GM18498 (cell line): ENCODE results near the gene PSMD14.
"Not testable (repeated sequence)": the region's sequence is repeated elsewhere in the genome, so short reads cannot be mapped to it uniquely, and the experiment has no call there.

Source experiments
- ATAC-seq: cut with Tn5 transposase; IDR thresholded peaks from one replicate; pipeline ENCODE4 v1.9.1; 2021; ENCODE audit warnings: mild to moderate bottlenecking, moderate library complexity; ENCODE audit not compliant: unreplicated experiment

PSMD14 gene

DNA sequence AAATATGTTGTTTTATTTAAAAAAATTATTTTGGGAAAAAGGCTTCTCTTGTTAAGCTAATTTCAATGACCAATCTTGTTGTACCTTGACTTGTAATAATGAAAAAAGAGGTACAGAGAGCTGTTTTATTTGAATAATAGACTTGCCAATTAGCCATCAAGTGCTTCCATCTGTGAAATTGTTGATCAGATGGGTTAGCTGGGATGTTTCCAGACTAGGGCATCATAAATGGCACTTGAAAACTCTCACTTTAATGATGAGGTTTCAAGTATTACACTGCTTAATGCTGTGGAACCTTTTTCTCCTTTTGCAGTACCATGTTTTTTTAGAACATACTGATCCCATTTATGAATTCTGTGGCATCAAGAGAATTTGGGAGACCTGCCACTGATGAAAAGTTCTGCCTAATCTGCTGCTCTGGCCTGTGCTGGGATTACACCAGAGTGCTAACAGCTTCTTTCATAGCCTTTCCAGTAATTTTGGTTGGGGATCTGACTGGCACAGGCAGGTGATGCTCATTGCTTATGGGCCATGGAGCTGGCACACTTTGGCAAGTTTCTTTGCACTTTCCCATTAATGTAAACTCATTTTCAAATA lies 24.2 kb downstream of the PSMD14 start:
- ATAC-seq: no peak

DNA sequence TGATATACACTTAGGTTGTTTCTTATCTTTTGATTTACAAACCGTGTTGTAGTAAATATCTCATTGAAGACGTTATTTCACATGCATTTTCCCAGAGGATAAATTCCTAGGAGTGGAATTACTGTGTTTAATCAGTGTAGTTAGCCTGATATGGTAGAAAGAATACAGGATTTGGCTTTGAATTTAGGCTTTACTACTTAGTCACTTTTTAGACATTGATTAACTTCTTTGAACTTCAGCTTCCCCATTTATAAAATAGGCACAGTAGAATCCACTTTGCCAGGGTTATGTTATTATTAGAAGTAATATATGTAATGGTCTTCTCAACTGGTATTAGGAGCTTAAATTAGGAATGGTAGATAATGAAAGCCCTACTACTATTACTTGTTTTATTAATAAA lies 27.4 kb downstream of the PSMD14 start:
- no peak for ATAC-seq

DNA sequence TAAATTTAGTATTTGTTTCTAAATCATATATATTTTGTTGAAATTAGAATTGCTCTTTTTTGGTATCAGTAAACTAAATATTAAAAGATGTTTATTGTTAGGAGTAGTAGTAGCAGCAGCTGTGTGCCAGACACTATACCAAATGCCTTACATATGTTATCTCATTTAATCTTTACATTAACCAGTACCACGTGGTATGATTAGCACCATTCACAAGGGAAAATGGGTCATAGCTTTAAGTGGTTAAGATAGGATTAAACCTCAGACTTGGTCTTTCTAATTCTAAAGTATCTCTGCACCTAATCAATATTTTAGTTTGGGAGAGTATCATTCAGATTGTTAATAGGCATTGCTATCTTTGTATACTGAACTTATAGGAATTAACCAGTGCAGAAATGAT lies 29.0 kb downstream of the PSMD14 start:
- ATAC-seq: no peak

DNA sequence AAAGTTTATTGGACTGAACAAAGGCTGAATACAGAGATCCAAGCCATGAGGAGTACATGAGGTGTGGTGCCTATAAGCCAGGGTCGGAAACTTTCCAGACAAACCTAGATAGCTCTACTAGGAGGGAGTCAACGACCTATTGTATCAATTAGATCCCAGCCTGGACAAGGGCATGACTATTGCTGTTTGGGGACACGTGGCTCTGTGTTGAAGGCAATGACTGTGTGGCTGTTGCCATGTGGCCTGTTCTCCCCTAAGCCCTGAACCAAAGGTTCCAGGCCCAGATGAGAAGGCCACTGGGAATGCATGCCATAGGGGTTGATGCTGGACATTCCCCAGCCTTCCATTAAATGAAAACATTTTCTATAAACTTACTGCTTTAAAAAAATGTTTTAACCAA lies 31.3 kb downstream of the PSMD14 start:
- not testable (repeated sequence) for ATAC-seq

DNA sequence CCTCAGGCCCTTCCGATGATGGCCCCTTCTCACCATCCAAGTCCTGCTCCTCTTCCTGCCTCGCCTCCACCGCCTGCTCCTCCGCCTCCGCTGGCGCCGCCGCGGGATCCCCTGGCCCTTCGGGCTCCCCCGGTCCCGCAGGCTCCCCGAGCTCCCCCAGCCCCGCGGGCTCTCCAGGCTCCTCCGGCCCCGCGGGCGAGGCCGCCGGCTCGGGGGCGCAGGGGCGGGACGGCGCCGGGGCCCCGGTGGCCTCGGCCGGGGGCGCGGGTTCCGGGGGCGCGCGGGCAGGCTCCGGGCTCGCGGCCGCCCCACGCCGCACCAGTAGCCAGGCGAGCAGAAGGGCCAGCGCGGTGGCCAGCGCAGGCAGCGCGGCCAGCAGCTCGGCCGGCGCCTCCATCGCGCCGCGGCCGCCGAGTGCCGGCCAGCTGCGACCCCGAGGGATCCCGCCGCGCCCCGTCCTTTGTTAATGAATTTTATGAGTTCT lies 32.7 kb downstream of the PSMD14 start:
- not testable (repeated sequence) for ATAC-seq

DNA sequence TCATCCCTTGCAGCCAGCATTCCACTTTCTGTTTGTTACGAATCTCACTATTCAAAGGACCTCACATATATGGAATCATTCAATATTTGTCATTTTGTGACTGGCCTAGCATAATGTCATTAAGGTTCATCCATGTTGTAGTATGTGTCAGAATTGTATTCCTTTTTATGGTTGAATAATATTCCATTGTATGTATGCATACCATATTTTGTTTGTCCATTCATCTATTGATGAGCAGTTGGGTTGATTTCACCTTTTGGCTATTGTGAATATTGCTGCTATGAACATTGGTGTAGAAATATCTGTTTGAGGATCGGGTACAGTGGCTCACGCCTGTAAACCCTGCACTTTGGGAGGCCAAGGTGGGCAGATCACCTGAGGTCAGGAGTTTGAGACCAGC lies 35.0 kb downstream of the PSMD14 start:
- no peak for ATAC-seq

DNA sequence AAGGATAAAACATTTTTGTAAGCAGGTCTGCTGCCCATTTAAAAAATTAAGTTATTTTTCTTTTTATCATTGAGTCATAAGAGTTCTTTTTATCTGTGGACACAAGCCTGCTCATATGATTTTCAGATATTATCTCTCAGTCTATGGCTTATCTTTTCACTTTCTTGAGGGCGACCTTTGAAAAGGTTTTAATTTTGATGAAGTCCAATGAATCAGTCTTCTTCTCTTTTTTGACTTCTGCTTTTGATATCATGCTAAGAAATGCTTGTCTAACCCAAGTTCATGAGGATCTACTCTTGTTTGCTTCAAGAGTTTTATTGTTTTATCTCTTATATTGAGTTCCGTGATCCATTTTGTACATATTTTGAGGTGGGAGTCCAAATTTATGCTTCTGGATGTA lies 36.5 kb downstream of the PSMD14 start:
- no peak for ATAC-seq

DNA sequence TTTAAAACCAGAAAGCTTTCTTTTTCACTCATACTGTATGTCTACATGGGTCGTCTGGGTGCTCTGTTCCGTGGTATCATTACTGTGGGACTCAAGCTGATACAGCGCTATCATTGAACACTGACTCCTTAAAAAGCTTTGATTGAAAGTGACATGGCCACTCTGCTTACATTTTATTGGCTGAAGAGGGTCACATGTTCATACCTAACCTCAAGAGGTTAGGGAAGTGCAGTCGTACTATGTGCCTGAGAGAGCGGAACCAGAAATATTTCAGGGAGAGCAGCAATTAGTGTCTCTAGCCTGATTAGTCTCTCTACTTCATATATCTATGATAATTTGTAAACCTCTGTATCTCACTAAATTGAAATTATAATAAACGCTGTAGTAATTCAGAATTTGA lies 43.5 kb downstream of the PSMD14 start:
- ATAC-seq: no peak

DNA sequence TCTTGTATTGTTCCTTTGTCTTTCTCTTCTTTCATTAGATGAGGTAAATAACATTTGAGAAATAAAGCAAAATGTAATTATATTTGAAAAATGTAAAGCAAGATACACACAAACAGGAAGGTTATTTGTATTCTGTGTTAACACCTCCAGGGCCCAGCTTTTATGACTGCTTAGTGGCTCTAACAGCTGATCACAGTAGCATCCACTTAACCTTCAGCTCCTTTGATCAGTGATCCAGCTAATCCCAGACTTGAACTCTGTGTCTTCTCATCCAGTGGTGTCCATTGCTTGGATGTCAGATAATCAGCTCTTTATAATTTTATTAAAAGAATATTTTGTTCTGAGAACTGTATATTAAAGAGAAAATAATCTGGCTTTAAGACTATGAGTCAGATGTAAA lies 44.5 kb downstream of the PSMD14 start:
- ATAC-seq: no peak

DNA sequence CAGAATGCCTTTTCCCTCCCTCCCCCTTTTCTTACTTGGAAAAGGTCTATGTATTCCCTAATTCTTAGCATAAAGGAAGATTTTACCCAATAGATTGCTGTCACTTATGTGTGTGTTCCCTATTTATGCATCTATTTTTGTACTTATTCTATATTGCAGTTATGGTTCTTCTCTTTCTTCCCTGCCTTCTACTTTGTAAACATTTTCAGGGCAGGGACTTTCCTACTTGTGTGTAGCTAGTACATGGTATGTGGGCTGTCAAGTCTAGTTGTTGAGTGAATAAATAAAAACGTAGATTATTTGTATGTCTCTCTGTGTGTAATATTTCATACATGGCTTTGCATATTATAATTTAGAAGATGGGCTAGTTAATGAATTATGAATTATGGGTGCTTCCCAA lies 45.3 kb downstream of the PSMD14 start:
- ATAC-seq: no peak

DNA sequence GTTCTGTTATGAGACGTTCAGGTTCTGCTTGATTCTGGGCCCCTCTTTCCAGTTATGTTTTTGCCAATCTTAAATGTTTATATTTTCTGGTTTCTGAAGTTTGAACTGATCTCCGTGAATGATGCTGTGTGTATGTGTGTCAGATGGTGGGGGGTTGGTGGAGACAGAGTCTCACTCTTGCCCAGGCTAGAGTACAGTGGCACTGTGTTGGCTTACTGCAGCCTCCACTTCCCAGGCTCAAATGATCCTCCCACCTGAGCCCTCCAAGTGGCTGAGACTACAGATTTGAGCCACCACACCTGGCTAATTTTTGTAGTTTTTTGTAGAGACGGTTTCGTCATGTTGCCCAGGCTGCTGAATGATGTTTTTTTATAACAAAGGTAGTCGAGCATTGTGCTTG lies 45.9 kb downstream of the PSMD14 start:
- ATAC-seq: no peak

DNA sequence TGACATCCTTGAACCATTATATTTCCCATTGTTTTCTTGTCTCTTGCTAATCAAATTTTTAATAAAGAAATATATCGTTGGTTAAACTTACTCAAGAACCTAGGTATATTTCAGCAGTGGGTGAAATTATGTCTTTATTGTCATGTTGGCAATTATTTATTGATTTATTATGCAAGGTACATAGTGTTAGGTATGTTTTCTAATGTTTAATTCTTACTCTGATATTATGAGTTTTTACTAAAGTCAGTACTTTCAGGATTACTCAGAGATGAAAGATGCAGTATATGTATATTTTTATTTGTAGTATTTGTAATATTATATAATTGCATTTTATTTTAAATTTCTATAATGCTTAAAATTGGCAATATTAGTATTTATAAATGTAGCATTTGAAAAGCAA lies 46.9 kb downstream of the PSMD14 start:
- no peak for ATAC-seq

DNA sequence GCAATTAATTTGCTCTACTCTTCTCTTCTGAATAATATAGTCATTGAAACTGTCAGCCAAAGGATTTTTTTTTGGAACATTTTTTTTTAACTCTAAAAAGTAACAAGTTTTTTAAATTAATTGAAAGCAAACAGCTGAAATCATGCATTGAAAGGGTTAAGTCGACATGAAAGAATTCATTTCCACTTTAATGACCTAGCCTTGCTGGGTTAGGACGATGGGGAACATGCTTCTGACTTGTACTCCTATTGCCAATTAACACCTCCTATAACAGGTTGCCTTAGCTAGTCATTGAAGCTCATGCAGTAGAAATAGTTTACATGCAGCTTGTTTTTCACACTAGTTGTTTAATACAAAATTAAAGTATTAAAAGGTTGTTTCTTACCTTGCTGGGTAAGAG lies 47.8 kb downstream of the PSMD14 start:
- ATAC-seq: no peak

DNA sequence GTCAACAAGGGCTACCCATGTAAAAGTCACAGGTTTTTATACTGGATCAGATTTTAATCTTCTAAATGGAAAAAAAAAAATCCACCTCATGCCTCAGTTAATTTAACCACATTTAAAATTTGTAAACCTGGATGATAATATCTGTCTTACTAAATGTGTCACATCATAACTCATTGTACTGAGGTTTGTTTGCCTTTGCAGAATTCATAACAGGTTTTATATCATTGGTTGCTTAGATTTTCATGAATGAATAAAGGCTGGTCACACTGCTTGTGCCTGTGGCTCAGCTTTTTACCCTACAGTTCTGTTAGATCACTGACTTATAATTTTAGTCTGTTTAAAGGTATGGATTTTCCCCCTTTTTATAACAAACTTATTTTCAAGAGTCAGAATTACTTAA lies 48.9 kb downstream of the PSMD14 start:
- no peak for ATAC-seq

DNA sequence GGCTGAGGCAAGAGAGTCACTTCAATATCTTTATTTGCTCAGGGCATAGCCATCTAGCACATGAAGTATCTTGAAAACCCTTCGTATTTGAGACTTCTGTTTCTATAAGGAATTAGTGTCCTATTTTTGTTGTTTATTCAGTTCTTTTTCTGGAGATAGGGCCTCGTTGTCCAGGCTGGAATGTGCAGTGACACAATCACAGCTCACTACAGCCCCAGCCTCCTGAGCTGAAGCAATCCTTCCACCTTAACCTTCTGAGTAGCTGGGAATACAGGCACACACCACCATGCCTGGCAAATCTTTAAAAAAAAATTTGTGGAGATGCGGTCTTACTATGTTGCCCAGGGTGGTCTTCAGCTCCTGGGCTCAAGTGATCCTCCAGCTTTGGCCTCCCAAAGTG lies 50.6 kb downstream of the PSMD14 start:
- no peak for ATAC-seq

DNA sequence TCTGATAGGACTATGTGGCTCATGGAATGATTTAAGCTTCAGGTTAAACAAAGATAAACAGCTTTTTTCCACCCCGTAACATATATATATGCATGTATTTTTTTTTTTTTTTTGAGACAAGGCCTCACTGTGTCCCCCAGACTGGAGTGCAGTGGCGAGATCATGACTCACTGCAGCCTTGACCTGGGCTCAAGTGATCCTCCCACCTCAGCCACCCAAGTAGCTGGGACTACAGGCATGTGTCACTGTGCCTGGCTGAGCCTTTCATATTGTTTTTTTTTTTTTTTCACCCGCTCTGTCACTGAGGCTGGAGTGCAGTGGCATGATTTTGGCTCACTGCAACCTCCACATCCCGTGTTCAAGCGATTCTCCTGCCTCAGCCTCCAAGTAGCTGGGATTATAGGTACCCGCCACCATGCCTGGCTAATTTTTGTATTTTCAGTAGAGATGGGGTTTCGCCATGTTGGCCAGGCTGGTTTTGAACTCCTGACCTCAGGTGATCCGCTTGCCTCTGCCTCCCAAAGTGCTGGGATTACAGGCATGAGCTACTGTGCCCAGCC lies 52.0 kb downstream of the PSMD14 start:
- not testable (repeated sequence) for ATAC-seq

DNA sequence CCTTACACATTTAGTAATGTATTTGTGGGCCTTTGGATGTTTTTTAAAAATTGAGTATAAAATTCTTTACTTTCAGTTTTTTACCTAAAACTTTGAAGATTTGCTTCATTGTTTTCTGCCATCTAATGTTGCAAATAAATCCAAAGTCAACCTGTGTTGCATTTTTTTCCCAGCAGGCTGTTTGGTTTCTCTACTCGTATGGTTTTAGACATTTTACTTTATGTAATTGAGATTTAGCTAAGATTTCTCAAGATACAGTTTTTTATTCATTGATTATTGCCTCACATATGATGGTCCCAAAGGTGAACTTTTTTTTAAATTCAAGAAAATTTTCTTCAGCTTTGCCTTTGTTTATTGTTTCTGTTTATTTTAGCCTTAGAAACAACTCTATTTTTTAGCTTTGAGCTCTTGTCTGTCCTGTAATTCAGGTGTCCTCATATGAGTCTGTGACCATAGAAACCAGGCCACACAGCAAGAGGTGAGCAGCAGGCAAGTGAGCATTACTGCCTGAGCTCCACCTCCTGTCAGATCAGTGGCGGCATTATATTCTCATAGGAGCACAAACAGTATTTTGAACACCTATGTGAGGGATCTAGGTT lies 54.4 kb downstream of the PSMD14 start:
- ATAC-seq: no peak

DNA sequence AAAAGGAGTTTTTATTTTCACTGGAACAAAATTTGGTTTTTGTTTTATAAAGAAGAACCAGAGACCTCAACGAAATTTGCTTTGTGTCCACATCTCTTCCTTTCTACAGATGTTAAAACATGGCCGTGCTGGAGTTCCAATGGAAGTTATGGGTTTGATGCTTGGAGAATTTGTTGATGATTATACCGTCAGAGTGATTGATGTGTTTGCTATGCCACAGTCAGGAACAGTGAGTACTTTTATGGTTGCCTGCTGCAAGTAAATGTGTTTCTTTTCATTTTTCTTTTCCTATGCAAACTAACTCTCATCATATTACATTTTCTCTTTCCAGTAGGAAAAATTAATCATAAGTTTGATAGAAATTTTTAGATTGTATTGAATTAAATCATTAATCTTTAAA lies 59.5 kb downstream of the PSMD14 start:
- ATAC-seq: no peak

DNA sequence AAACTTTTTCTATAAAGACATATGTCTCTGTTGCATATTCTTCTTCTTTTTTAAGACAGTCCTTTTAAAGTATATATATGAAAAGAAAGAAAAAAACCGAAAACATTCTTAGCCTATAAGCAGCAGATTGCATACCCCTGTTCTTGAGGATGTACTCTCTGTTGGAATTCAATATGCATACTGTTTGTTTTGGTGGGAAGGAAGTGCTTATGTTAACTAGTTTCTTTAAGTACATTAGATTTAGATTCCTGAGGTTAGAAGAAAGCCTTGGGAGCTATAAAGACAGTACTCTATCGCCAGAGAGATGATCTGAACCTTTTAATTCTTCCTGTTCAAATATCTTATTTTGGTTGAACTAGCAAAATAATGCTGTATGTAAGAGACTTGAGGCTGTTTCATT lies 61.1 kb downstream of the PSMD14 start:
- ATAC-seq: no peak

DNA sequence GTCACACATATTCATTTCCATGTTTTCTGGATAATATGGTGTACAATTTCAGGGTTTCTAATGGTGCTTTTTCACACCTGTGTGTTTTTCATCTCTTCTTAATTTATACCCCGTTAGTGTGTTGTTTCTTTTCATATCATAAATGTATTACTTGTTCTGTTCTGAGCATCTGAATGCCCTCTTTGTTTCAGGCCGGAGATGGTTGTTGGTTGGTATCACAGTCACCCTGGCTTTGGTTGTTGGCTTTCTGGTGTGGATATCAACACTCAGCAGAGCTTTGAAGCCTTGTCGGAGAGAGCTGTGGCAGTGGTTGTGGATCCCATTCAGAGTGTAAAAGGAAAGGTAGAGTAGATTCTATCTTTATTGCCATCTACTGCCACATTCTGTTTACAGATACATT lies 62.8 kb downstream of the PSMD14 start:
- ATAC-seq: no peak

DNA sequence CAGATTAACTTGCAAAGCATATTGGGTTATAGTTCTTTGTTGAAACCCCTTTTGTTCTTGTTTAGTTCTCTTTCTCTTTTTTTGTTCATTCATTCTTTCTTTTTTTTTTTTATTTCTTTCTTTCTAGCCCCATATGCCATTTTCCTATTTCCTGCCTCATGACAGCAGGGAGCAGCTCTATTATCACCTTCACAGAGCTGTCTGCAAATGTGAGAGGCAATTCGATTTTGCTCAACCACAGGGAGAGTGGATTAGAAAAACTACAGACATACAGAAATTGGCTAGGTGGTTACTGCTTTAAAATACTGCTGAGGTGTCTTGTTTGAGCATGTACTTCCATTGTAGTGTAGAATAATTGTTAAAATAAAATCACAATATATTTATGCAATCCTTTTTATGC lies 63.6 kb downstream of the PSMD14 start:
- no peak for ATAC-seq

DNA sequence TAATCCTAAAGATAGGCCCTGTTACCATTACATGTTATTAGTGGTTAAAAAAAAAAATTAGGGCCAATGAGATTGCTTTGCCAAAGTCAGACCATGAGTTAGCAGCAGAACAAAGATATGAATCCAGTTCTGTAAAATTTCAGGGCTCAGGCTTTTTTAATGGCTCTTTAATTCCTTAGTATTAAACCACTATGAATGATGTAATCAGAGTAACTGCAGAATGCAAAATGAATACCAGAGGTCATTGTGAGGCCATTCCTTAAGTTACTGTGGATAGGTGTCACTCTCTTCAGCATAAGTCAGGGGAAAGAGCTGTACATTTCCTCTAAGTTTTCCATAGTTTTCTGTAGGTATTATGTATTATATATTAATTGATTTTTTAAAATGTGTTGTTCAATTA lies 65.7 kb downstream of the PSMD14 start:
- ATAC-seq: no peak

DNA sequence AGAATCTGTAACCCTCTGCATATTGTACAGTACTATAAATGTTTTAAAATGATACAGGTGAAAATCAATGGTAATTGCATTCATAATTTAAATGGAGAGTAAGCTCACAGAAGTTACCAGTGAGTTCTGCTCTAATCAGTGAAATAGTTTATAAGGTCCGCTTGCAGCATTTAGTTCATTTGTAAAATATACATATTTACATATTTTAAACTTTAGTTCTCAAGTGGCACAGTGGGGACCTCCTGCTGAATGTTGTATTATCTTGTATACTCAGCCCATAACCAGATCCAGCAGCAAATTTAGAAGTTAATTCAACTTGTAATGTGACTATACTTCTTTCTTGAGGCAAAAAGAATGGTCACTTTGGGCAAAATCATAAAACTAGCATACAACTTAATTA lies 66.2 kb downstream of the PSMD14 start:
- no peak for ATAC-seq
